Neural cell (in vitro differentiated cells): ENCODE data around the gene RNF144B. TPM values are rescaled to one million over a fixed set of nuclear protein-coding genes. Genes with fewer than 3 reads are reported as not detected.

ENCODE experiments used
- H2AFZ ChIP-seq: fragments of 200-600, 300-800 bp; sonication (generic), shearing (Covaris generic); 2 replicates; pipeline ENCODE4 v1.6.0; 2014; ENCODE audit warnings: low read depth, mild to moderate bottlenecking, antibody characterized with exemption, low read length, moderate library complexity
- H3F3A ChIP-seq: fragments of 200-600 bp; shearing (Covaris generic); 2 replicates; pipeline ENCODE4 v1.6.1; 2016; ENCODE audit warnings: mild to moderate bottlenecking, moderate library complexity, mixed read lengths, antibody characterized with exemption, low read length; ENCODE audit not compliant: insufficient read depth, poor library complexity, severe bottlenecking
- H3K27ac ChIP-seq: fragments of 200-600, 300-800 bp; sonication (generic), shearing (Covaris generic); 2 replicates; pipeline ENCODE4 v1.5.1; 2014; ENCODE audit warnings: mild to moderate bottlenecking, low read length, moderate library complexity
- H3K27me3 ChIP-seq: fragments of 300-800, 200-600 bp; sonication (generic), shearing (Covaris generic); 2 replicates; pipeline ENCODE4 v1.6.0; 2014; ENCODE audit warnings: mild to moderate bottlenecking, low read depth, low read length, moderate library complexity; ENCODE audit not compliant: insufficient read depth
- H3K36me3 ChIP-seq: fragments of 300-800, 200-600 bp; sonication (generic), shearing (Covaris generic); 2 replicates; pipeline ENCODE4 v1.5.1; 2014; ENCODE audit warnings: mild to moderate bottlenecking, antibody characterized with exemption, low read length, moderate library complexity; ENCODE audit not compliant: insufficient read depth
- H3K4me2 ChIP-seq: fragments of 300-800, 200-600 bp; sonication (generic), shearing (Covaris generic); 2 replicates; pipeline ENCODE4 v1.6.0; 2014; ENCODE audit warnings: mild to moderate bottlenecking, low read length
- H3K4me3 ChIP-seq: fragments of 300-800, 200-600 bp; sonication (generic), shearing (Covaris generic); 2 replicates; pipeline ENCODE4 v1.5.1; 2014; ENCODE audit warnings: mild to moderate bottlenecking, low read length, moderate library complexity
- H3K79me2 ChIP-seq: fragments of 200-600 bp; shearing (Covaris generic); replicated peaks from 2 replicates; pipeline ENCODE4 v1.6.0; 2014; ENCODE audit warnings: mild to moderate bottlenecking, low read length, moderate library complexity; ENCODE audit not compliant: insufficient read depth
- H3K9ac ChIP-seq: fragments of 300-800, 200-600 bp; sonication (generic), shearing (Covaris generic); 2 replicates; pipeline ENCODE4 v1.6.1; 2016; ENCODE audit warnings: mild to moderate bottlenecking, low read length, mixed read lengths
- H3K9me2 ChIP-seq: fragments of 200-600 bp; shearing (Covaris generic); 2 replicates; pipeline ENCODE4 v1.6.1; 2016; ENCODE audit warnings: mild to moderate bottlenecking, low read length, mixed read lengths; ENCODE audit not compliant: insufficient read depth
- H3K9me3 ChIP-seq: fragments of 200-600, 300-800 bp; sonication (generic), shearing (Covaris generic); 2 replicates; pipeline ENCODE4 v1.6.1; 2016; ENCODE audit warnings: mild to moderate bottlenecking, mixed run types, low read length, moderate library complexity, mixed read lengths
- H4K20me1 ChIP-seq: fragments of 200-600 bp; shearing (Covaris generic); 2 replicates; pipeline ENCODE4 v1.6.1; 2016; ENCODE audit warnings: mild to moderate bottlenecking, mixed run types; ENCODE audit not compliant: insufficient read depth
- CTCF ChIP-seq: fragments of 450-650 bp; IDR thresholded peaks from 2 replicates; pipeline ENCODE4 v1.5.1; 2014; ENCODE audit warnings: antibody characterized with exemption, mild to moderate bottlenecking, moderate library complexity; ENCODE audit not compliant: poor library complexity, severe bottlenecking
- EP300 ChIP-seq: fragments of 450-650 bp; conservative IDR thresholded peaks from 2 replicates; pipeline ENCODE4 v1.6.1; 2014; ENCODE audit warnings: antibody characterized with exemption, mild to moderate bottlenecking, moderate library complexity; ENCODE audit not compliant: poor library complexity, severe bottlenecking
- EZH2 ChIP-seq: fragments of 200-600, 300-800 bp; shearing (Covaris generic), sonication (generic); IDR thresholded peaks from 2 replicates; pipeline ENCODE4 v1.6.1; 2014; ENCODE audit warnings: antibody characterized with exemption, low read length, borderline replicate concordance, mild to moderate bottlenecking; ENCODE audit not compliant: insufficient read depth, poor library complexity, severe bottlenecking
- MXI1 ChIP-seq: fragments of 450-650 bp; conservative IDR thresholded peaks from 2 replicates; pipeline ENCODE4 v1.6.1; 2014; ENCODE audit warnings: antibody characterized with exemption, mild to moderate bottlenecking; ENCODE audit not compliant: poor library complexity, severe bottlenecking
- POLR2AphosphoS5 ChIP-seq: IDR thresholded peaks from 2 replicates; pipeline ENCODE4 v1.6.1; 2012
- RAD21 ChIP-seq: fragments of 450-650 bp; conservative IDR thresholded peaks from 2 replicates; pipeline ENCODE4 v1.6.1; 2014; ENCODE audit warnings: antibody characterized with exemption, mild to moderate bottlenecking, moderate library complexity
- REST ChIP-seq: IDR thresholded peaks from 2 replicates; pipeline ENCODE4 v1.6.1; 2012; ENCODE audit warnings: borderline replicate concordance
- SMC3 ChIP-seq: fragments of 450-650 bp; conservative IDR thresholded peaks from 2 replicates; pipeline ENCODE4 v1.6.1; 2014; ENCODE audit warnings: antibody characterized with exemption, mild to moderate bottlenecking, moderate library complexity; ENCODE audit not compliant: poor library complexity
- TAF1 ChIP-seq: IDR thresholded peaks from 2 replicates; pipeline ENCODE4 v1.6.1; 2012; ENCODE audit warnings: low read depth
- polyA plus RNA-seq: library from polyadenylated mRNA; depleted of rRNA; stranded (reverse); fragments of >200 nt; gene quantifications from 2 replicates; pipeline ENCODE4 v1.2.3, GENCODE V29; 2014

The RNF144B gene
- polyA plus RNA-seq, 1 donor from 2014 or later: 0.15 TPM

- H3K9ac ChIP-seq: no peak overlapping the region
- no peak overlapping the region for H3K4me3 ChIP-seq
- H3K27me3 ChIP-seq: no peaks in the 10 kb centered on the region
- no peak overlapping the region for H3K4me2 ChIP-seq
- H3K79me2 ChIP-seq: no peaks in the 10 kb centered on the region
- no peak overlapping the region for H3K27ac ChIP-seq
- H3K9me3 ChIP-seq: no peaks in the 10 kb centered on the region
- no peak overlapping the region for H2AFZ ChIP-seq
- TF ChIP-seq TAF1 (no peak), CTCF (no peak), EP300 (no peak), SMC3 (no peak), MXI1 (no peak), RAD21 (no peak), REST (no peak)
- no peaks in the 10 kb centered on the region for H3K9me2 ChIP-seq
- H3F3A ChIP-seq: no peaks in the 10 kb centered on the region
- H3K36me3 ChIP-seq: no peaks in the 10 kb centered on the region
- no peaks in the 10 kb centered on the region for H4K20me1 ChIP-seq
Measured at GRCh38 chr6:18343741-18344140, 43.4 kb upstream of the RNF144B start.

- Histone ChIP-seq H4K20me1 (no peaks in the 10 kb centered on the region), H3K4me3 (no peak overlapping the region), H3K27me3 (no peaks in the 10 kb centered on the region), H3K79me2 (no peaks in the 10 kb centered on the region), H2AFZ (no peak overlapping the region), H3F3A (no peaks in the 10 kb centered on the region), H3K27ac (no peak overlapping the region), H3K36me3 (no peaks in the 10 kb centered on the region), H3K9me2 (no peaks in the 10 kb centered on the region), H3K4me2 (no peak overlapping the region), H3K9me3 (no peaks in the 10 kb centered on the region), H3K9ac (no peak overlapping the region)
- no peak for TF ChIP-seq POLR2AphosphoS5
- TF ChIP-seq CTCF: no peak
- no peak for TF ChIP-seq EP300
- TF ChIP-seq MXI1: no peak
- no peak for TF ChIP-seq TAF1
- no peak for TF ChIP-seq EZH2
- TF ChIP-seq REST: no peak
- no peak for TF ChIP-seq SMC3
- TF ChIP-seq RAD21: no peak
Measured at GRCh38 chr6:18347021-18347577, 40.1 kb upstream of the RNF144B start.
